H9 (cell line): ENCODE data around the gene DHCR7. TPM values are rescaled to one million over a fixed set of nuclear protein-coding genes. Genes with fewer than 3 reads are reported as not detected.

Experiments used
- DNase-seq: peaks from one replicate; pipeline ENCODE4 v3.0.0-alpha.2; 2017
- H2AFZ ChIP-seq: one replicate; pipeline ENCODE4 v1.6.1; 2013; ENCODE audit warnings: mild to moderate bottlenecking, low read length, control low read depth, moderate library complexity
- H2AK5ac ChIP-seq: 2 replicates; pipeline ENCODE4 v1.6.1; 2013; ENCODE audit warnings: low read length, control low read depth, mixed read lengths; ENCODE audit not compliant: insufficient read length
- H2BK120ac ChIP-seq: one replicate; pipeline ENCODE4 v1.6.1; 2013; ENCODE audit warnings: low read depth, mild to moderate bottlenecking, low read length, control low read depth, inconsistent platforms; ENCODE audit not compliant: poor library complexity, severe bottlenecking
- H2BK12ac ChIP-seq: 2 replicates; pipeline ENCODE4 v1.6.1; 2013; ENCODE audit warnings: low read length, control low read depth, mixed read lengths, low read depth; ENCODE audit not compliant: insufficient read length
- H2BK15ac ChIP-seq: 2 replicates; pipeline ENCODE4 v1.6.1; 2013; ENCODE audit warnings: low read depth, low read length, control low read depth
- H2BK20ac ChIP-seq: one replicate; pipeline ENCODE4 v1.6.1; 2013; ENCODE audit warnings: low read depth, mild to moderate bottlenecking, low read length, control low read depth, inconsistent platforms; ENCODE audit not compliant: poor library complexity, severe bottlenecking
- H2BK5ac ChIP-seq: 2 replicates; pipeline ENCODE4 v1.6.1; 2013; ENCODE audit warnings: low read length, control low read depth, mixed read lengths; ENCODE audit not compliant: insufficient read length
- H3K14ac ChIP-seq: 2 replicates; pipeline ENCODE4 v1.6.1; 2013; ENCODE audit warnings: low read length, control low read depth; ENCODE audit not compliant: insufficient read depth
- H3K18ac ChIP-seq: 2 replicates; pipeline ENCODE4 v1.6.1; 2013; ENCODE audit warnings: low read depth, mild to moderate bottlenecking, mixed read lengths, low read length, control low read depth; ENCODE audit not compliant: insufficient read length
- H3K23ac ChIP-seq: 2 replicates; pipeline ENCODE4 v1.6.1; 2013; ENCODE audit warnings: low read length, control low read depth, mixed read lengths, low read depth; ENCODE audit not compliant: insufficient read length
- H3K23me2 ChIP-seq: 2 replicates; pipeline ENCODE4 v1.6.1; 2013; ENCODE audit warnings: low read depth, mild to moderate bottlenecking, mixed read lengths, low read length, control low read depth; ENCODE audit not compliant: insufficient read length, poor library complexity, severe bottlenecking
- H3K27ac ChIP-seq: 2 replicates; pipeline ENCODE4 v1.5.1; 2013; ENCODE audit warnings: low read length, control low read depth, mixed read lengths, low read depth; ENCODE audit not compliant: insufficient read length
- H3K27me3 ChIP-seq: 2 replicates; pipeline ENCODE4 v1.6.1; 2013; ENCODE audit warnings: low read length, control low read depth, inconsistent platforms; ENCODE audit not compliant: insufficient read depth
- H3K4ac ChIP-seq: 2 replicates; pipeline ENCODE4 v1.6.1; 2013; ENCODE audit warnings: low read depth, mild to moderate bottlenecking, control low read depth, inconsistent platforms, low read length, moderate library complexity
- H3K4me1 ChIP-seq: 2 replicates; pipeline ENCODE4 v1.6.1; 2013; ENCODE audit warnings: low read length, control low read depth, inconsistent platforms; ENCODE audit not compliant: insufficient read depth
- H3K4me2 ChIP-seq: 2 replicates; pipeline ENCODE4 v1.6.1; 2013; ENCODE audit warnings: low read length, control low read depth, mixed read lengths; ENCODE audit not compliant: insufficient read length, insufficient read depth
- H3K56ac ChIP-seq: 2 replicates; pipeline ENCODE4 v1.6.1; 2013; ENCODE audit warnings: low read depth, mild to moderate bottlenecking, mixed read lengths, low read length, control low read depth; ENCODE audit not compliant: insufficient read length
- H3K79me1 ChIP-seq: 2 replicates; pipeline ENCODE4 v1.6.1; 2013; ENCODE audit warnings: low read depth, mild to moderate bottlenecking, moderate library complexity, low read length, control low read depth, inconsistent platforms; ENCODE audit not compliant: insufficient read depth, poor library complexity, severe bottlenecking
- H3K79me2 ChIP-seq: 2 replicates; pipeline ENCODE4 v1.6.1; 2013; ENCODE audit warnings: low read length, control low read depth, inconsistent platforms; ENCODE audit not compliant: insufficient read depth
- H3K9ac ChIP-seq: 2 replicates; pipeline ENCODE4 v1.6.1; 2013; ENCODE audit warnings: low read length, control low read depth, mixed read lengths; ENCODE audit not compliant: insufficient read length; ENCODE audit errors: extremely low read depth
- H3K9me3 ChIP-seq: one replicate; pipeline ENCODE4 v1.6.1; 2013; ENCODE audit warnings: low read depth, low read length, inconsistent platforms; ENCODE audit not compliant: control insufficient read depth
- H3T11ph ChIP-seq: one replicate; pipeline ENCODE4 v1.6.1; 2013; ENCODE audit warnings: mild to moderate bottlenecking, low read length, control low read depth, inconsistent platforms
- H4K20me1 ChIP-seq: one replicate; pipeline ENCODE4 v1.6.1; 2013; ENCODE audit not compliant: control insufficient read depth, insufficient read length, insufficient read depth
- H4K5ac ChIP-seq: 2 replicates; pipeline ENCODE4 v1.6.1; 2013; ENCODE audit warnings: low read depth, mild to moderate bottlenecking, mixed read lengths, low read length, control low read depth; ENCODE audit not compliant: insufficient read length
- H4K8ac ChIP-seq: replicated peaks from 2 replicates; pipeline ENCODE4 v1.6.1; 2013; ENCODE audit warnings: low read length, control low read depth, mixed read lengths, low read depth; ENCODE audit not compliant: insufficient read length
- H4K91ac ChIP-seq: 2 replicates; pipeline ENCODE4 v1.6.1; 2013; ENCODE audit warnings: low read depth, mild to moderate bottlenecking, moderate library complexity, mixed read lengths, low read length, control low read depth; ENCODE audit not compliant: insufficient read length
- H3K27ac Mint-ChIP-seq, 3 experiments: 2 replicates in 2 of 3; 3 replicates in 1 of 3; pipeline ENCODE4 v1.8.0; 2020 to 2021; ENCODE audit warnings: mixed read lengths in 3 of 3, mild to moderate bottlenecking in 1 of 3, moderate library complexity in 1 of 3
- H3K27me3 Mint-ChIP-seq: 2 replicates; pipeline ENCODE4 v1.8.0; 2021; ENCODE audit warnings: low read depth, mild to moderate bottlenecking, moderate library complexity, mixed read lengths
- H3K36me3 Mint-ChIP-seq, 3 experiments: 2 replicates in 2 of 3; 3 replicates in 1 of 3; pipeline ENCODE4 v1.8.0; 2020 to 2021; ENCODE audit warnings: low read depth in 3 of 3, mixed read lengths in 3 of 3; ENCODE audit not compliant: insufficient read depth in 1 of 3
- H3K4me1 Mint-ChIP-seq, 2 experiments: 2 replicates each; pipeline ENCODE4 v1.8.0; 2020; ENCODE audit warnings: mixed read lengths in 2 of 2
- H3K4me3 Mint-ChIP-seq, 2 experiments: 2 replicates in 1 of 2; 3 replicates in 1 of 2; pipeline ENCODE4 v1.8.0; 2020 to 2021; ENCODE audit warnings: mild to moderate bottlenecking in 2 of 2, mixed read lengths in 2 of 2, moderate library complexity in 1 of 2
- H3K9me3 Mint-ChIP-seq, 2 experiments: 2 replicates in 1 of 2; 3 replicates in 1 of 2; pipeline ENCODE4 v1.8.0; 2020; ENCODE audit warnings: mild to moderate bottlenecking in 2 of 2, mixed read lengths in 2 of 2, moderate library complexity in 1 of 2
- WGBS: extraction: QIAGEN DNeasy Blood & Tissue Kit; methylation state at CpG from one replicate; pipeline ENCODE4 v1.1.7; 2013; ENCODE audit warnings: missing lambda C conversion rate, low lambda C conversion rate, mixed read lengths; ENCODE audit not compliant: insufficient read length; ENCODE audit errors: extremely low coverage; 5-methylcytosine and 5-hydroxymethylcytosine counted together
- total RNA-seq: library from RNA; stranded (reverse); gene quantifications from 2 replicates; pipeline ENCODE4 v1.2.1, GENCODE V29; 2021
- TF ChIP-seq, protein P1 (sequence below): fragments of 200-600 bp; sonication (generic); conservative IDR thresholded peaks from 3 replicates; pipeline ENCODE4 v1.8.0; 2021; ENCODE audit warnings: antibody characterized with exemption, mild to moderate bottlenecking

Gene DHCR7
- total RNA-seq, 1 experiment from 2014 or later = 124 TPM

DNA sequence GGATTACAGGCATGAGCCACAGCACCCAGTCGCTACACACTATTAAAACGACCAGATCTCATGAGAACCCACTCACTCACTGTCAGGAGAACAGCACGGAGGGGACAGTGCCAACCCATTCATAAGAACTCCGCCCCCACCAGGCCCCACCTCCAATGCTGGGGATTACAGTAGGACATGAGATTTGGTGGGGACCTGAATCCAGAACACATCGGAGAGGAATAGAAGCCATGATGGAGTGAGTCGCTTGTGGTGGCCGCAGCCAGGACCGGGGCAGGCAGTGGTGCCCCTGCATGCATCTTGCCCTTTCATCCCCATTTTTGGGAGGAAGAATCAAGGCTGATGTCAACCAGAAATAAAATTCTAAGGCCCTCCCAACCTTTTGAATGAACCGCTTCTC is 13.5 kb upstream of the DHCR7 start:
- peaks cover 0 to 3% of the 10 kb centered on the region in 2 experiments; a peak in 3 of 4 replicates for H3K4me1 Mint-ChIP-seq
- no peak overlapping the region; a peak in 1 of 5 replicates for H3K4me3 Mint-ChIP-seq

More for the DNA sequence above, 13.5 kb upstream of the DHCR7 start:
- H3K9me3 ChIP-seq = no peaks in the 10 kb centered on the region
- no peak overlapping the region for H3K27ac Mint-ChIP-seq
- no peak overlapping the region for H3K56ac ChIP-seq
- no peaks in the 10 kb centered on the region for H3K79me2 ChIP-seq
- H3K27ac ChIP-seq = no peak overlapping the region
- H2BK12ac ChIP-seq = no peak overlapping the region
- no peak overlapping the region for H3K18ac ChIP-seq
- no peak overlapping the region for H3K9ac ChIP-seq
- H2BK5ac ChIP-seq = no peak overlapping the region
- no peaks in the 10 kb centered on the region for H3K27me3 ChIP-seq
- no peak overlapping the region for H2BK15ac ChIP-seq
- H3T11ph ChIP-seq = no peak overlapping the region
- H3K36me3 Mint-ChIP-seq = peaks cover 21 to 79% (median 44%) of the 10 kb centered on the region in 3 experiments; a peak in 6 of 7 replicates
- H3K79me1 ChIP-seq = no peaks in the 10 kb centered on the region
- no peaks in the 10 kb centered on the region for H3K23me2 ChIP-seq
- no peak overlapping the region for H4K91ac ChIP-seq
- no peak overlapping the region for H4K8ac ChIP-seq
- no peak overlapping the region for H2BK20ac ChIP-seq
- H4K5ac ChIP-seq = no peak overlapping the region
- no CpG with 5 or more reads among the region's 9 CpGs for WGBS
- H3K14ac ChIP-seq = no peak overlapping the region
- no peaks in the 10 kb centered on the region; the same call in 1 of the 2 replicates for H3K27me3 Mint-ChIP-seq
- no peak overlapping the region for H3K4ac ChIP-seq
- H3K4me2 ChIP-seq = no peak overlapping the region
- no peak for DNase-seq
- no peaks in the 10 kb centered on the region for H4K20me1 ChIP-seq
- no peak overlapping the region for H2BK120ac ChIP-seq
- H2AK5ac ChIP-seq = no peak overlapping the region
- H3K4me1 ChIP-seq = no peaks in the 10 kb centered on the region
- TF ChIP-seq, protein P1, sequence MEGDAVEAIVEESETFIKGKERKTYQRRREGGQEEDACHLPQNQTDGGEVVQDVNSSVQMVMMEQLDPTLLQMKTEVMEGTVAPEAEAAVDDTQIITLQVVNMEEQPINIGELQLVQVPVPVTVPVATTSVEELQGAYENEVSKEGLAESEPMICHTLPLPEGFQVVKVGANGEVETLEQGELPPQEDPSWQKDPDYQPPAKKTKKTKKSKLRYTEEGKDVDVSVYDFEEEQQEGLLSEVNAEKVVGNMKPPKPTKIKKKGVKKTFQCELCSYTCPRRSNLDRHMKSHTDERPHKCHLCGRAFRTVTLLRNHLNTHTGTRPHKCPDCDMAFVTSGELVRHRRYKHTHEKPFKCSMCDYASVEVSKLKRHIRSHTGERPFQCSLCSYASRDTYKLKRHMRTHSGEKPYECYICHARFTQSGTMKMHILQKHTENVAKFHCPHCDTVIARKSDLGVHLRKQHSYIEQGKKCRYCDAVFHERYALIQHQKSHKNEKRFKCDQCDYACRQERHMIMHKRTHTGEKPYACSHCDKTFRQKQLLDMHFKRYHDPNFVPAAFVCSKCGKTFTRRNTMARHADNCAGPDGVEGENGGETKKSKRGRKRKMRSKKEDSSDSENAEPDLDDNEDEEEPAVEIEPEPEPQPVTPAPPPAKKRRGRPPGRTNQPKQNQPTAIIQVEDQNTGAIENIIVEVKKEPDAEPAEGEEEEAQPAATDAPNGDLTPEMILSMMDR = no peak
- H2AFZ ChIP-seq = no peak overlapping the region
- no peaks in the 10 kb centered on the region for H3K9me3 Mint-ChIP-seq
- no peak overlapping the region for H3K23ac ChIP-seq
